Breast epithelium (tissue), 4 donors: Measurements from ENCODE around the gene UNC13C. TPM values are rescaled to one million over a fixed set of nuclear protein-coding genes. Genes with fewer than 3 reads are reported as not detected.

Source experiments
- DNase-seq, 2 donors: peaks; one replicate each; pipeline ENCODE4 v3.0.0-alpha.2; 2019; ENCODE audit warnings: low spot score in 2 of 2
- H3K27ac ChIP-seq, 2 donors: fragments of 200-600 bp; sonication (generic) in 1 of 2; one replicate each; pipeline ENCODE4 v1.5.1; 2016 to 2019; ENCODE audit warnings: mild to moderate bottlenecking in 1 of 2
- H3K27me3 ChIP-seq, 2 donors: fragments of 200-600 bp; sonication (generic) in 1 of 2; one replicate each; pipeline versions ENCODE4 v1.5.1 to v1.6.0; 2017 to 2019; ENCODE audit warnings: control low read depth in 1 of 2, mild to moderate bottlenecking in 1 of 2
- H3K36me3 ChIP-seq: fragments of 200-600 bp; one replicate; pipeline ENCODE4 v1.5.1; 2019
- H3K4me1 ChIP-seq, 2 donors: fragments of 200-600 bp; sonication (generic); one replicate each; pipeline ENCODE4 v1.5.1; 2016 to 2019; ENCODE audit warnings: control low read depth in 1 of 2
- H3K4me3 ChIP-seq, 3 donors: fragments of 200-600 bp; sonication (generic); 1 replicate in 2 of 3; 2 replicates in 1 of 3; pipeline ENCODE4 v1.5.1; 2016 to 2019; ENCODE audit warnings: mild to moderate bottlenecking in 3 of 3, moderate library complexity in 2 of 3
- H3K9me3 ChIP-seq, 2 donors: fragments of 200-600 bp; sonication (generic) in 1 of 2; one replicate each; pipeline ENCODE4 v1.5.1; 2016 to 2019; ENCODE audit warnings: control low read depth in 1 of 2
- CTCF ChIP-seq, 3 donors: fragments of 450-650 bp; IDR thresholded peaks; one replicate each; pipeline ENCODE4 v1.5.1; 2016 to 2017; ENCODE audit warnings: antibody characterized with exemption in 3 of 3, mild to moderate bottlenecking in 3 of 3, moderate library complexity in 3 of 3
- POLR2A ChIP-seq: fragments of 450-650 bp; IDR thresholded peaks from one replicate; pipeline ENCODE4 v1.6.1; 2016; ENCODE audit warnings: antibody characterized with exemption, mild to moderate bottlenecking, moderate library complexity
- POLR2AphosphoS5 ChIP-seq, 3 donors: sonication (generic); formaldehyde crosslinking; IDR thresholded peaks; one replicate each; pipeline ENCODE4 v1.6.1; 2017; ENCODE audit warnings: antibody characterized with exemption in 3 of 3
- intact Hi-C: fragments of 100-400 bp; cut with DNase I; formaldehyde crosslinking; loops from one replicate; pipeline ENCODE4 v1.15.1; 2023; ENCODE audit warnings: low total_unique reads
- total RNA-seq, 3 donors: library from RNA; depleted of rRNA; stranded (reverse); fragments of >200 nt; gene quantifications; one replicate each; pipeline ENCODE4 v1.1.0, GENCODE V29; 2016

Gene UNC13C
- total RNA-seq, 3 donors from 2014 or later, result 0.32 to 2.9 (median 0.88) TPM

- no peaks in the 10 kb centered on the region for H3K27me3 ChIP-seq
- TF ChIP-seq POLR2A, result no peak
- H3K9me3 ChIP-seq, result no peaks in the 10 kb centered on the region
- no peak overlapping the region for H3K4me3 ChIP-seq
- H3K27ac ChIP-seq, result no peak overlapping the region
- intact Hi-C loops, result no loop called here
- H3K4me1 ChIP-seq, result no peaks in the 10 kb centered on the region
- H3K36me3 ChIP-seq, result no peaks in the 10 kb centered on the region
- DNase-seq, result no peak
These were observed 588.4 kb downstream of the UNC13C start for GRCh38 chr15:54566654-54567053.

GRCh38 chr15:54567408-54568035 is 589.3 kb downstream of the UNC13C start:
- H3K36me3 ChIP-seq, result no peaks in the 10 kb centered on the region
- no peak for DNase-seq
- no peaks in the 10 kb centered on the region for H3K9me3 ChIP-seq
- no peak overlapping the region for H3K27ac ChIP-seq
- no peaks in the 10 kb centered on the region for H3K27me3 ChIP-seq
- TF ChIP-seq POLR2A, result no peak
- no peak for TF ChIP-seq CTCF (IDR thresholded peaks at IDR 0.05)
- TF ChIP-seq POLR2AphosphoS5 (IDR thresholded peaks at IDR 0.05), result no peak
- no peak overlapping the region for H3K4me3 ChIP-seq
- no peaks in the 10 kb centered on the region for H3K4me1 ChIP-seq
- intact Hi-C loops, result no loop called here

GRCh38 chr15:54568381-54568780 is 590.1 kb downstream of the UNC13C start:
- no peaks in the 10 kb centered on the region for H3K9me3 ChIP-seq
- TF ChIP-seq POLR2AphosphoS5 (IDR thresholded peaks at IDR 0.05) (no peak), CTCF (IDR thresholded peaks at IDR 0.05) (no peak), POLR2A (no peak)
- H3K36me3 ChIP-seq, result no peaks in the 10 kb centered on the region
- DNase-seq, result no peak
- H3K27ac ChIP-seq, result no peak overlapping the region
- intact Hi-C loops, result no loop called here
- no peaks in the 10 kb centered on the region for H3K4me1 ChIP-seq
- no peak overlapping the region for H3K4me3 ChIP-seq
- no peaks in the 10 kb centered on the region for H3K27me3 ChIP-seq

GRCh38 chr15:54571576-54571975 is 593.3 kb downstream of the UNC13C start:
- TF ChIP-seq POLR2AphosphoS5 (IDR thresholded peaks at IDR 0.05), result no peak
- TF ChIP-seq POLR2A, result no peak
- TF ChIP-seq CTCF (IDR thresholded peaks at IDR 0.05), result no peak
- Histone ChIP-seq H3K27ac (no peak overlapping the region), H3K36me3 (no peaks in the 10 kb centered on the region), H3K4me3 (no peak overlapping the region), H3K9me3 (no peaks in the 10 kb centered on the region), H3K4me1 (no peaks in the 10 kb centered on the region), H3K27me3 (no peaks in the 10 kb centered on the region)
- DNase-seq, result no peak
- intact Hi-C loops, result no loop called here

GRCh38 chr15:54575586-54575985 is 597.3 kb downstream of the UNC13C start:
- no peaks in the 10 kb centered on the region for H3K36me3 ChIP-seq
- intact Hi-C loops, result no loop called here
- no peaks in the 10 kb centered on the region for H3K4me1 ChIP-seq
- no peak overlapping the region for H3K27ac ChIP-seq
- TF ChIP-seq CTCF (IDR thresholded peaks at IDR 0.05) (no peak), POLR2AphosphoS5 (IDR thresholded peaks at IDR 0.05) (no peak), POLR2A (no peak)
- no peak for DNase-seq
- no peaks in the 10 kb centered on the region for H3K9me3 ChIP-seq
- no peaks in the 10 kb centered on the region for H3K27me3 ChIP-seq
- H3K4me3 ChIP-seq, result no peak overlapping the region
